Lung (tissue), 12 donors: ENCODE data around the gene ING5. TPM values are rescaled to one million over a fixed set of nuclear protein-coding genes. Genes with fewer than 3 reads are reported as not detected.

Source experiments
- ATAC-seq: fragments of 200-7000 bp; cut with Tn5 transposase; one replicate; pipeline ENCODE4 v1.9.1; 2020; ENCODE audit warnings: moderate number of reproducible peaks; ENCODE audit not compliant: insufficient read depth, low FRiP score
- DNase-seq, 3 donors: peaks; one replicate each; pipeline ENCODE4 v3.0.0-alpha.2; 2013 to 2017
- H3K27ac ChIP-seq, 2 donors: one replicate each; pipeline ENCODE4 v1.5.1; 2013; ENCODE audit warnings: mild to moderate bottlenecking in 2 of 2, moderate library complexity in 2 of 2, control low read depth in 1 of 2, inconsistent platforms in 1 of 2, low read depth in 1 of 2, low read length in 1 of 2
- H3K27me3 ChIP-seq, 3 donors: one replicate each; pipeline ENCODE4 v1.5.1; 2013; ENCODE audit warnings: low read length in 2 of 3; ENCODE audit not compliant: control insufficient read depth in 3 of 3, insufficient read depth in 3 of 3
- H3K36me3 ChIP-seq, 4 donors: one replicate each; pipeline ENCODE4 v1.5.1; 2013; ENCODE audit warnings: low read length in 4 of 4, mild to moderate bottlenecking in 1 of 4, moderate library complexity in 1 of 4; ENCODE audit not compliant: control insufficient read depth in 4 of 4, insufficient read depth in 4 of 4
- H3K4me1 ChIP-seq, 5 donors: one replicate each; pipeline ENCODE4 v1.5.1; 2013; ENCODE audit warnings: low read length in 5 of 5, mild to moderate bottlenecking in 2 of 5, moderate library complexity in 1 of 5; ENCODE audit not compliant: control insufficient read depth in 5 of 5, insufficient read depth in 5 of 5
- H3K4me3 ChIP-seq: one replicate; pipeline ENCODE4 v1.5.1; 2013; ENCODE audit warnings: mild to moderate bottlenecking, control low read depth, moderate library complexity
- H3K9ac ChIP-seq, 2 donors: one replicate each; pipeline ENCODE4 v1.5.1; 2013; ENCODE audit warnings: low read length in 2 of 2, control low read depth in 1 of 2; ENCODE audit not compliant: insufficient read depth in 1 of 2
- H3K9me3 ChIP-seq, 4 donors: one replicate each; pipeline ENCODE4 v1.5.1; 2013; ENCODE audit warnings: low read length in 3 of 4, mild to moderate bottlenecking in 1 of 4, moderate library complexity in 1 of 4; ENCODE audit not compliant: control insufficient read depth in 4 of 4, insufficient read depth in 3 of 4
- WGBS, 2 donors: extraction: QIAGEN DNeasy Blood & Tissue Kit; methylation state at CpG; one replicate each; pipeline ENCODE4 v1.1.7; 2013; 5-methylcytosine and 5-hydroxymethylcytosine counted together
- polyA plus RNA-seq, 2 donors: library from polyadenylated mRNA; stranded (reverse); fragments of 200-250 nt; gene quantifications; one replicate each; pipeline ENCODE4 v1.2.1, GENCODE V29; 2013
- total RNA-seq, 2 donors: library from RNA; depleted of rRNA in 1 of 2; stranded (reverse); fragments of >200 nt in 1 of 2; gene quantifications; one replicate each; pipeline ENCODE4 v1.2.1, GENCODE V29; 2014 to 2021
- TF ChIP-seq, protein P1 (sequence below): IDR thresholded peaks from 2 replicates; pipeline ENCODE4 v1.5.1; 2012; ENCODE audit warnings: mild to moderate bottlenecking; ENCODE audit errors: control extremely low read depth, extremely low read depth
- donor health status: control.
- donor health status: control.
- donor health status: Bipolar disorder and iron deficiency.
- donor health status: healthy.
- donor health status: DM: yes; HTN: yes; CAD: no.

ING5 gene
- total and polyA plus RNA-seq, 4 donors = 19.2 to 46.8 (median 31.1) TPM

DNA sequence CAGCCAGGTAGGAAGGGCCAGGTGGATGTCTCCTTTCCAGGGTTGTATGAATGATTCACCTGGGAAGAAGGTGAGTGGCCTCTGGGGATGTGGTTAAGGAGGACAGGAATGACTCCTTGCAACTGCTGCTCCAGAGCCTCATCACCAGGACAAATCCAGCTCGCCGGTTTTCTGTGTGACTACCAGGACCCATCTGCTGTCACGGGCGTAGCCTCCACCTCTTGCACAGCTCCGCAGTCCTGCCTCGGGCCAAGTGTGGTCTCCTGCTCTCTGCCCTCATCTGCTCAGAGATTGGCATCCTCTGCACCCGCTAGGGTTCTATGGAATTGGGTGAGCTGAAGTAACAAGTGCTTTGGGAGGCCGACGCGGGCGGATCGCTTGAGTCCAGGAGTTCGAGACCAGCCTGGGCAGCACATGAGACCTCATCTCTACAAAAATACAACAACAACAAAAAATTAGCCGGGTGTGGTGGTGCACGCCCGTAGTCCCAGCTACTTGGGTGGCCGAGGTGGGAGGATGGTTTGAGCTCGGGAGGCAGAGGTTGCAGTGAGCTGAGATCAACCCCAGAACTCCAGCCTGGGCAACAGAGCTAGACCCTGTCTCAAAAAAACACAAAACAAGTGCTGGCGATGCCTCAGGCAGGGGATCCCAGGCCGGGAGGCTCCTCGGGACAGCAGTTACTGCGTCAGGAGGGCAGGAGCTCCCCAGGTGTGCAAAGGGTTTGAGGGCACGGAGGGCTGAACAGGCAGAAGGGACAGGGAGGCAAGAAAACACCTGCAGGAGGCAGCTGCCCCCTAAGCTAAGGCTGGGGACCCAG is 31.8 kb downstream of the ING5 start:
- H3K27ac ChIP-seq = no peak overlapping the region
- DNase-seq (no peak), ATAC-seq (no peak)
- no peaks in the 10 kb centered on the region for H3K36me3 ChIP-seq
- no peaks in the 10 kb centered on the region for H3K27me3 ChIP-seq
- H3K4me1 ChIP-seq = peaks cover 0 to 6% (median 0%) of the 10 kb centered on the region in 5 donors
- no peaks in the 10 kb centered on the region for H3K9me3 ChIP-seq
- WGBS, 2 donors = 87 to 88% methylated on average over 23 of the region's 23 CpGs
- TF ChIP-seq, protein P1, sequence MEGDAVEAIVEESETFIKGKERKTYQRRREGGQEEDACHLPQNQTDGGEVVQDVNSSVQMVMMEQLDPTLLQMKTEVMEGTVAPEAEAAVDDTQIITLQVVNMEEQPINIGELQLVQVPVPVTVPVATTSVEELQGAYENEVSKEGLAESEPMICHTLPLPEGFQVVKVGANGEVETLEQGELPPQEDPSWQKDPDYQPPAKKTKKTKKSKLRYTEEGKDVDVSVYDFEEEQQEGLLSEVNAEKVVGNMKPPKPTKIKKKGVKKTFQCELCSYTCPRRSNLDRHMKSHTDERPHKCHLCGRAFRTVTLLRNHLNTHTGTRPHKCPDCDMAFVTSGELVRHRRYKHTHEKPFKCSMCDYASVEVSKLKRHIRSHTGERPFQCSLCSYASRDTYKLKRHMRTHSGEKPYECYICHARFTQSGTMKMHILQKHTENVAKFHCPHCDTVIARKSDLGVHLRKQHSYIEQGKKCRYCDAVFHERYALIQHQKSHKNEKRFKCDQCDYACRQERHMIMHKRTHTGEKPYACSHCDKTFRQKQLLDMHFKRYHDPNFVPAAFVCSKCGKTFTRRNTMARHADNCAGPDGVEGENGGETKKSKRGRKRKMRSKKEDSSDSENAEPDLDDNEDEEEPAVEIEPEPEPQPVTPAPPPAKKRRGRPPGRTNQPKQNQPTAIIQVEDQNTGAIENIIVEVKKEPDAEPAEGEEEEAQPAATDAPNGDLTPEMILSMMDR = no peak
- no peak overlapping the region for H3K9ac ChIP-seq
- H3K4me3 ChIP-seq = no peak overlapping the region

DNA sequence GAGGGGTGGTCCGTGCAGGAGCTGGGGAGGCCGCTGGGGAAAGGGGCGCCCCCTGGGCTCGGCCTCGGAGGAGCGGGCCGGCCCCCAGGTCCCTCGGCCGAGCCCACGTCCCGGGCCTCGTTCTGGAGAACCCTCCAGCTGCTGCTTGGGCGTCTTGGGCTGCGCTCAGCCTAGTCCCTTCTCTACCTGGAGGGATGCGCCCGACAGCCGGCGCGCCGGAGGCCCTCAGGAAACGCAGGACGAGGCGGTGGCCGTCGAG is 32.3 kb downstream of the ING5 start:
- H3K27me3 ChIP-seq = no peaks in the 10 kb centered on the region
- H3K36me3 ChIP-seq = no peaks in the 10 kb centered on the region
- no peak overlapping the region for H3K27ac ChIP-seq
- TF ChIP-seq, protein P1 = no peak
- whole genome bisulfite sequencing, 2 donors = 2% methylated on average over 21 to 25 of the region's 25 CpGs
- DNase-seq (no peak), ATAC-seq (no peak)
- H3K4me3 ChIP-seq = no peak overlapping the region
- H3K4me1 ChIP-seq = peaks cover 0 to 6% (median 0%) of the 10 kb centered on the region in 5 donors
- no peak overlapping the region for H3K9ac ChIP-seq
- H3K9me3 ChIP-seq = no peaks in the 10 kb centered on the region

DNA sequence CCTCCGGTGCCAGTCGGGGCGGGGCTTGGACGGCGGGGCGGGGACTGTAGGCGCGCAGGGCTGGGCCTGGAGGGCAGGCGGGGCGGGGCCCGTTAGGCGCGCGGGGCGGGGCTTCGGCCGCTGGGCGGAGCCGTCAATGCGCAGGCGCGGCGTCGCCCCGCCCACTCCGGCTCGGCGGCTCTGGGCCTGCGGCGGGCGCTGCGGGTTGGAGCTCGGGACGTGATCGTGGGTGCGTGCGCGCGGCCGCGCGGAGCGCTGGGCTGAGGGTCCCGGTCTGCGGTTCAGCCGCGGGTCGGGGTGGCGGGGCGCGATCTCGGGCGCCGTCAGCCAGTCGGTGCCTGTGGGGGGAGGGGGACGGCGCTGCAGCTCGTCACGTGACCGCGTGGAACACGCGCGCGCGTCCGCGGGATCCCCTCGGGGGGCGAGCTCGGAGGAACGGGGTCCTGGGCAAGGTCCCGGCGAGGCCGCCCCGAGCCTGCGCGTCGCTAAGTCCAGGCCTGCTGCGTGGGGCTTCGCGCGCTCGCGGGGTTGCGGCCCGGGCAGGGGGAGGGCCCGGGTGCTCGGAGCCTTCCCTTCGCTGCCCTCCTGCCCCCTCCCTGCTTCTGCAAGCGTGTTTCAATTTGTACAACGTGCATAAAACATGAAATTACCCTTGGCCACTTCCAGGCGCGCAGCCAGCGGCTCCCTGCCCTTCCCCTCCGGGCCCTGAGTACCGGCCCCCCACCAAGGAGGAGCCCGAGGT is 32.8 kb downstream of the ING5 start, which contains the start of gene D2HGDH:
Gene D2HGDH, plus strand, starts transcription at position 164 of the 742 bp plus-strand sequence. CDS start 595 bp downstream, outside the sequence.
- no peaks in the 10 kb centered on the region for H3K27me3 ChIP-seq
- DNase-seq (peak; percentile 90 to 93 (median 91)), ATAC-seq (peak; percentile 93)
- TF ChIP-seq, protein P1 = no peak
- H3K27ac ChIP-seq = peak within 1 kb of the TSS; percentile 93 to 94
- H3K36me3 ChIP-seq = no peaks in the 10 kb centered on the region
- H3K4me1 ChIP-seq = peaks cover 0 to 6% (median 0%) of the 10 kb centered on the region in 5 donors
- H3K9me3 ChIP-seq = no peaks in the 10 kb centered on the region
- H3K9ac ChIP-seq = no peak within 1 kb of the TSS
- 0% methylated on average over 86 to 98 of the region's 98 CpGs for WGBS, 2 donors
- peak within 1 kb of the TSS; percentile 92 for H3K4me3 ChIP-seq
